GM19025 (cell line): ENCODE results near the gene VAMP4.
"Not testable (repeated sequence)": the region's sequence is repeated elsewhere in the genome, so short reads cannot be mapped to it uniquely, and the experiment has no call there.

Experiments used
- ATAC-seq: cut with Tn5 transposase; IDR thresholded peaks from one replicate; pipeline ENCODE4 v1.9.1; 2021; ENCODE audit warnings: mild to moderate bottlenecking, low read depth, moderate library complexity; ENCODE audit not compliant: unreplicated experiment

VAMP4 gene

DNA sequence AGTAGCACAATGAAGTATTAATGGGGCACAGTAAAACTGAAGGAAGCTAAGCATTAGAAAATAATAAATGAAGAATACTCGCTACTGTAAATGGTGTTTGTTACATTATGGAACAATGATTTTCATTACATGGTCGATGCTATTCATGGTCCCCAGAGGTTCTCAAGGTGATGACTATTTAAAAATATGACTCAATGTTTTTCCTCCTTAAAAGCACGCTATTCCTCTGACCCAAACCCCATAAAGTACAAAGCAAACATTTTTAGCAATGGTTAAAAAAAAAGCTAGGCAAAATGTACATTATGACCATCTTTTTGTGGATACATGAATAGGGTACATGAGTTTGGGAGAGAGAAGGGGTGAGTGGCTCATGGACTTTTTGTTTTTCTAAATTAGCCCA, 34.3 kb downstream of the VAMP4 start:
- no peak for ATAC-seq

DNA sequence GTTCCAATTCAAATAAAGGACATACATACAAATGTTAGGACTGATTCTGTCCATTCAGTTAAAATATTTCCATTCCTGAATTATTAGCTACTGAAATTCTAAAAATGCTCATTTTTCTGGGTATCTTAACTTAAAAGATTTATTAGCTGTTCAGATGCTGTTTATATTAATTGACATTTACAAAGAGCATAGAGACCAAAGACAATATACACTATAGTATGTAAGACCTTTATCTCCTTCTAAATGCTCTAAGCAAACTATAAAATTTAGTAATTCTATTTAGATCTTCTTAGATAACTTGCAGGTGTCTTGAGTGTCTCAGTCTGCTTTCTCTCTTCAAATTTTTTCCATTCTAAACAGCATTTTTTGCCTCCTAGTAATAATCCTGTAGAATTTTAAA, 39.3 kb downstream of the VAMP4 start:
- ATAC-seq = no peak

DNA sequence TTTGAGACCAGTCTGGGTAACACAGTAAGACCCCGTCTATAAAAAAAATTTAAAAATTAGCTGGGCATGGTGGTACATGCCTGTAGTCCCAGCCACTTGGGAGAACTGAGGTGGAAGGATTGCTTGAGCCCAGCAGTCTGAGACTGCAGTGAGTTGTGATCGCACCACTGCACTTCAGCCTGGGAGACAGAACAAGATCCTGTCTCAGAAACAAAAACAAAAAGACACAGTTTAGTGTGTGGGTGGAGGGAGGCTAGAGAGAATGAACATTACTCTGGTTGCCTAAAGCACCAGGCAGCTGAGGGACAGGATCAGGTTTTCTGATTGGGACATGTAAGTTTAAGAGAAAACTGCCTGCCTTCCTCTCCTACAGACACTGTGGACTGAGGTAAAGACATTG, 42.3 kb downstream of the VAMP4 start:
- no peak for ATAC-seq

DNA sequence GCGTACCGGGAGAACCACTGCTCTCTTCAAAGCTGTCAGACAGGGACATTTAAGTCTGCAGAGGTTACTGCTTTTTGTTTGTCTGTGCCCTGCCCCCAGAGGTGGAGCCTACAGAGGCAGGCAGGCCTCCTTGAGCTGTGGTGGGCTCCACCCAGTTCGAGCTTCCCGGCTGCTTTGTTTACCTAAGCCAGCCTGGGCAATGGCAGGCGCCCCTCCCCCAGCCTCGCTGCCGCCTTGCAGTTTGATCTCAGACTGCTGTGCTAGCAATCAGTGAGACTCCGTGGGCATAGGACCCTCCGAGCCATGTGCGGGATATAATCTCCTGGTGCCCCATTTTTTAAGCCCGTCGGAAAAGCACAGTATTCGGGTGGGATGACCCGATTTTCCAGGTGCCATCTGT, 46.1 kb downstream of the VAMP4 start:
- ATAC-seq = not testable (repeated sequence)

DNA sequence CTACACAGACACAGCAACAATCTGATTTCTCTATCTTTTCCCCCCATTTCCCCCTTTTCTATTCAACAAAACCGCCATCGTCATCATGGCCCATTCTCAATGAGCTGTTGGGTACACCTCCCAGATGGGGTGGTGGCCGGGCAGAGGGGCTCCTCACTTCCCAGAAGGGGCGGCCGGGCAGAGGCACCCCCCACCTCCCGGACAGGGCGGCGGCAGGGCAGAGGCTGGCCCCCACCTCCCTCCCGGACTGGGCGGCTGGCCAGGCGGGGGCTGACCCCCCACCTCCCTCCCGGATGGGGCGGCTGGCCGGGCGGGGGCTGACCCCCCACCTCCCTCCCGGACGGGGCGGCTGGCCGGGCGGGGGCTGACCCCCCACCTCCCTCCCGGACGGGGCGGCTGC, 48.3 kb downstream of the VAMP4 start:
- ATAC-seq = not testable (repeated sequence)

DNA sequence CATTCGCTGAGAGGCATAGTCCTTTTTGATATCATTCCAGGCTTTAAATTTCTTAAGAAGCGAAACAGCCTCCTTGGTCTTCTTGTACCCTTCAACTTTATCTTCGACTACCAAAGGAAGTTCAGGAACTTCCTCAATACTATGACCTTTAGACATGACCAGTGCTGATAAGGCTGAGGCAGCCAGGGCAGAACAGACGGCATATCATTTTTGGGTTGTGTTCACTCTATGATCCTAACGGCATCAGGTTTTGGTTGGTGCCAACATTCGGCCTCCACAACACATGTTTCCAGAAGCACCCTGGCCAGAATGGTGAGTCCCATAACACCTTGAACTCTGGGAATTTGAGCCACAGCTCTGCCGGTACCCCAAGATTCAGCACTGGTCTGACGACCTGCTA, 58.0 kb downstream of the VAMP4 start:
- no peak for ATAC-seq

DNA sequence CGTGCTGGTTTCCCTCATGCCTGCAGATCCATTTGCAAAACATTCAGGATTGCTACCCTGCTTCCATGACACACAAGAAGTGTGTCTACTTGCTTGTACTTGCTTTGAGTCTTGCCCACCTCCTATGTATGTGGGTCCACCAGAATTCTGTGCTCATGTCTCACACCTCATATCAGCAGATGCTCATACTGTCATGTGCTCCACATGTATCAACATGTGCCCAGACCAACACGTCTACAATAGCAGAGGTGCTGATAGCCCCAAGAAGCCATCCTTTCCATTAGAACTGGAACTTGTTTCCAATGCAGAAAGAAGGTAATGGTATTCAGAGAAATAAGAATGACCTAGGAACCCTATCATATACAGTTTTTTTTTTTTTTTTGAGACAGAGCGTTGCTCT, 61.5 kb downstream of the VAMP4 start:
- no peak for ATAC-seq

DNA sequence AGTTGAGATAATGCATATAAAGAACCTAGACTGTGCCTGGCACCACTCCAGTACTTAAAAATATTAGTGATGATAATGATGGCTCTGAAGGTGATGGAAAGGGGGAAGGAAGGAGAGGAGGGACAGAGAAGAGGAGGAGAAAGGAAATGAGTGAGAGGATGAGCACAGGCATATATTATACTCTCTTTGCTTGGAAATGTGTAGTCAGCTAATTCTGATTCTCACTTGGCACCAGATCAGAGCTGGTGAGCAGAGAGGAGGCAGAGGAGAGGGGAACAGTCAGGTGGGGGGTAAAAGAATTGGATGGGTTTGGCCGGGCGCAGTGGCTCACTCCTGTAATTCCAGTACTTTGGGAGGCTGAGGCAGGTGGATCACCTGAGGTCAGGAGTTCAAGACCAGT, 65.0 kb downstream of the VAMP4 start:
- no peak for ATAC-seq

DNA sequence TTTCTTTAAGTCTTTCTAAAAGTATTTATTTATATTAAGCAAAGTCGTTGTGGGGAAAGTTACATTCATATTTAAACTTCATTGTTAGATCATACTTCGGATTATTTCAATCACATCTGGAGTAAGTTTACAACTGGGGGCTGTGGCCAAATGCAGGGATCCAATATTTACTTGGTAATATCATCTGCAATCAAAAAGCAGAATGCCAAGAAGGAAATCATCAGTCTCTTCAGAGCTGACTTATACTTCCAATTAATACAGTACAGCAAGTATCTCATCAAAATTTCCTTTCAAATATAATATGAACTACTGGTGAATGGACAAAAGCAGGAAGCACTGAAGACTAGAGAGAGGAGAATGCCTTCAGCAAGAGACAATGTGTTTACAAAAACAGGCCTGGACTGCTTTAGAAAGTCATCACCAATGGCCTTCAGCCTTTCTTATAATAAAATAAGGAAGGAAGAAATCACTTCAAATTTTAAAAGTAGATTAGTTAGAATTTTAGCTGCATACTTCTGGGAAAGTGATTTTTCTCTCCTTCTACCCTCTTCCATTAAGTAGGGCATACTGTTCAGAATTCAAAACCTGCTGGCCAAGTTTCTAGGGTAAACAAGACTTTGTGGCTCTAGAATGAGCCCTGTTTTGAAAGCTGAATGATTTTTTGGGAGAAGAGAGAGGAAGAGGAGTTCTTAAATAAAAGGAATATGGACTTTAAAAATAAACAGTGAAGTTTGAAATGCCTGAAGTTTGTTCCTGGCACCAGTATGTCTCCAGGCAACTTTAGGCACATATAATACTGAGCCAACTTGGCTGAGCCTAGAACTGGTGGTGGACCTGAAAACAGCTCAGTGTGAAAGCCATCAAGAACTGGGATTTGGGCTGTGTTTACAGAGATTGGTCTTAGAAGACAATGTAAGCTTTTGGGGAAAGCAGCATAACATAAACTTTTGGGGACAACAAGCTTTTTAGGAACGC, 67.1 kb downstream of the VAMP4 start:
- no peak for ATAC-seq

DNA sequence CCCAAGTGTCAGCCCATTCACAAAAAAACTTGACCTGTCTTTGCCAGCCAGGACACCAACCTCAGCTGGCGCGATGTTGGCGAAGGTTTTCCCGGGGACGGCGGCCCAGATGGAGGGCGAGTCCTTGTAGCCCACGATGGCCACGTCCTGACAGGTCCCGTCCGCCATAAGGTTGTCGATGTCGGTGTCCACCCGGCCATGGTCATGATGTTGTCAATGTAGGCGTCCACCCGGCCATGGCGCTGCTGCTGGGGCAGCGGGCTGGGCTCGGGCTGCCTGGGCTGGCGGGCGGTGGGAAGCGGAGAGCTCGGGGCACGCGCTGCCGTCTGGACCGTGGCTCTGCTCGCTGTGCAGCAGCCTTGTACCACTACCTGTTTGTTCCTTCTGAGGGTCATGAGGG, 71.1 kb downstream of the VAMP4 start:
- ATAC-seq = no peak

DNA sequence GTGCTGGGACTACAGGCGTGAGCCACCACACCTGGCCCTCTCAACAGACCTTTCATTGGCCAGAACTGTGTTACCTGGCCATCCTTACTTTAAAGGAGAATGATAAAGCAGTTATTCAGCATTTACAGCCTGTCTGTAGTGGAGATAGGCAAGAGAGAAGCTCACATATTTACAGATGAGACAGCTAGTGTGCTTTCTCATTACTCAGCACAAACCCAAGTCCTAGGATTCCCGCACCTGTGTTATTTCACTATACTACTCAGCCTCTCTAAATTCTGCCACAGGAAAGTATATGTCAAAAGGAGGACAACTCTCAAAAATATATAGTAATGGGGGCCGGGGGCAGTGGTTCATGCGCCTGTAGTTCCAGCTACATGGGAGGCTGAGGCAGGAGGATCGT, 73.5 kb downstream of the VAMP4 start:
- ATAC-seq = no peak

DNA sequence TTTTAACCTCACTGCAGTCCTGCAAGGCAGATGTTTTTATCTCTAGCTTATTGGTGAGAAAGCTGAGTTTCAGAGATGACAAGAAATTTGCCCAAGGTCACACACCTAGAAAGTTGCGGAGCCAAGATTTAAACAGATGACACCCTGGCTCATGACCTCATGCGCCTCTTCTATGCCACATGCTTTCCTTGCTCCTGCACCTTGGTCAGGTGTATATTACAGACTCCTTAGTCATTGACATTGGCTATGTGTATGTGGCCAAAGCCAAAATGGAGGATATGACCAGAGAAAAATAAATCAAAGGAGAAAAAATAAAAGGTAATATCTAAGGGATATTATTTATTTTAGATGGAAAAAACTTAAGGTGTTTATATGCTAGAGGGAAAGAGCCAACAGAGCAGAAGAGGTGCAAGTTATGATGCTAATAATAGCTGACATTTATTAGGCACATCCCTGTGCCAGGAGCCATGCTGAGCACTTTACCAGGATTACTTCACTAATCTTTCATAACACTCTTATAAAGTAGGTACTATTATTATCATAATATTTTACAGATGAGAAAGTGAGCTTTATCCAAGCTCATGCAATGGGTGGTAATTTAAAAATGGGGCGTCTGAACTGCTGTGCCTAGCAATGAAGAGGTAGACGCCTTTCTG, 75.6 kb downstream of the VAMP4 start:
- no peak for ATAC-seq

DNA sequence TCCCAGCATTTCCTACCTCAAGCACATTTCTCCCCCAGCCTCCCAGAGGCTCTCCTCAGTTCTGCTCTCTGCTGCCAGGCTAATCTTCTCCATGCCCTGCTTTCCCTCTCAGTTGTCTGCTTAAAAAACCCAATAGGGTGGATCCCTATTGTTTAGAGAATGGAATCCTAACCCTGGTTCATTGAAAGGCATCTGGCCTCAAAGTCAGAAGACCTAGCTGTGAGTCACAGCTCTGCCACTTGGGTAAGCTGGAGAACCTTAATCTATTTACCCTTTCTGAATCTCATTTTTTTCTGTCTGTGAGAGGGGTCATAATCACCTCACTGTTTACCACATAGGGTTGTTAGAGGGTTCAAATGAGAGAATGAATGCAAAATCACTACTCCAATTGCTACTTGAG, 76.9 kb downstream of the VAMP4 start:
- no peak for ATAC-seq

DNA sequence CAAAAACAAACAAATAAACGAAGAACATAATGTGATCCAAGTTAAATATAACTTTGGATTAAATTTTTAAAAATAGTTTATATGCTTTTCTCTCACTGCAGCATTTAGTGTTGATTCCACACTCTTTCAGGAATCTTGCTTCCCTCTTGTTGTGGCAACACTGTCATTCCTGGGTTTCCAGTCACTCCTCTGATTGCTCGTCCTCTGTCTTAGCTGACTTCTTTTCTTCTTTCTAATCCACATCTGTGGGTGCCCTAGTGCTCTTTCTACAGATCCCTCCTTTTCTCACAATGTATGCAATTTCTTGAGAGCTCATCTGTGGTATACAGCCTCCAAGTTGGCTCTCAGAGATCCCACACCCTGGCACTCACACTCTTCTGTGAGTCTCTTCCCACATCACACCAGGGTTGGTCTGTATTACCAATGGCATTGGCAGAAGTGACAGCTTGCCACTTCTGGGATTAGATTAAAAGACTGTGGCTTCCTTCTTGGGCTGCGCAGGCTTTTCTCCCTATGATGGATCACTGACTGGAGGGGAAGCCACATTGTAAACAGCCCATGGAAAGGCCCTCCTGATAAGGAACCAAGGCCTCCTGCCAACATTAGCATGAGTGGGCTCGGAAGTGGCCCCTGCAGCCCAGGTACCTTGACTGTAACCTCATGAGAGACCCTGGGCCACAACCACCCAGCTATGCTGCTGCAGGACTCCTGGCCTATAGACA, 77.8 kb downstream of the VAMP4 start:
- no peak for ATAC-seq

DNA sequence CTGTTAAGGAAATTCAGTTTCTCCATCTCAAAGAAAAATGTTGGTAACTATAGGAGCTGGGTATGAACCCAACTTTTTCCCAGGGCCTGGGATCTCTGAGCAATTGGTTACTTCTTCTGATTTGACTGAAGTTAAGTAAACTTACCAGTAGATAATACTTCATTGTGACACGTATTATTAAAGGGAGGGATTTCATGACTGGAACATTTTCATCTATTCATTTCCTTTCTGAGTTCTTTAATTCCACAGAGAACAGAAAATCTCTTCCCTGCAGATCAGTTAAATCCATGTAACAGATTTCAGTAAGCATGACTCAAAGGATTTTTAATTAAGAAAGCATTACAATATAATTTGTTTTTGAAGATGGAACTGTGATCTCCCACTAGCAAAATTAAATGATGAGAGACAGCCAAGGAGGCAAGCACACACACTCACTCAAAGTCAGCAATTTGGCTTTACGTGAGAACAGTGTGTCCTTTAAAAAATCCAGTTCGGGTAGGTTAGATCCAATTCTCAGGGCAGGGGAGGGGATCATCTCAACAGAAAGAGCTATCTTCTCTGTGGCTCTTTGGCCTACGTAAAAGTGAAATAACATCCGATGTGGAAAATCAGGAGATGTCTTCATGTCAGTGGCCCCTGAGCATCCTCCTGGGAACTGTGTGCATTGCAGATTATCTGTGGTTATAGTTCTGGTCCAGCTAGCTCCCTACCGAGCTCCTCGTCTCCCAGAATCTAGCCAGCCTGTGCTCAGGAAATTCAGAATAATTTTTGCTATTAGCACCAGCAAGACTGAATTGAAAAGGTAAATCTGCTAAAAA, 78.6 kb downstream of the VAMP4 start:
- ATAC-seq = no peak

DNA sequence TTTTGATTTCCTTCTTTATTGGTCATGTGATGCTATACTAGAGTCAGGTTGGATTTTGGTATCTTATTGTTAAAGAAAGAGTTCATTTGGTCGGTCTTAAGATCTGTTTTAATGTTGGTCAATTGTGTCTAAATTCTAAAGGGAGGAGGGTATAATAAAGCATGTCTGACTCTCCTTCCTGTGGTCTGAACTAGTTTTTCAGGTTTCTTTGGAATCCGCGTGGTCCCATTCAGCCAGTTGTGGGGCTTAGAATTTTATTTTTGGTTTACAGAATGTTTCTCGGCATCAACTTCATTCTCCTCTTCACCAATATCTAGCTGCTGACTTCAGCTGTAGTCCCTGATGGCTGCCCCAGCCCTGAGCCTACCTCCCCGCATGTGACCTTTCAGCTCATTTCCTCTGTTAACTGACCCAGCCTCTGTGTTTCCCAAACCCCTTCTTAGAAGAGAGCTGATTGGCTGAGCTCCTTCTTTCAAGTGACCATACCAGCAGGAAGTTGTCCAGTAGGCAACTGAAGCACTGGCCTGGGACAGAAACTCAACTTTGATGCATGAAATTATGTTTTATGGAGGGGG, 80.7 kb downstream of the VAMP4 start:
- no peak for ATAC-seq

DNA sequence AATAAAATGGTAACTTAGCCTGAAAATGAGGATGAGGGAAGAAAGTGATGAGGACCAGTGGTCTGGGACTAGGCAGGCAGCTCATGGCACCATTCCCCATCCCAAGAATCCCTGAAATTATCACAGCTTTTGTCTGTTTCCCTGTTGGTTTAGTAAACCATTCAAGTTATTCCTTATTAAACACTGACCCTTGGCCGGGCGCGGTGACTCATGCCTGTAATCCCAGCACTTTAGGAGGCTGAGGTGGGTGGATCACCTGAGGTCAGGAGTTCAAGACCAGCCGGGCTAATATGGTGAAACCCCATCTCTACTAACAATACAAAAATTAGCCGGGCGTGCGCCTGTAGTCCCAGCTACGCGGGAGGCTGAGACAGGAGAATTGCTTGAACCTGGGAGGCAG, 85.7 kb downstream of the VAMP4 start:
- ATAC-seq = not testable (repeated sequence)

DNA sequence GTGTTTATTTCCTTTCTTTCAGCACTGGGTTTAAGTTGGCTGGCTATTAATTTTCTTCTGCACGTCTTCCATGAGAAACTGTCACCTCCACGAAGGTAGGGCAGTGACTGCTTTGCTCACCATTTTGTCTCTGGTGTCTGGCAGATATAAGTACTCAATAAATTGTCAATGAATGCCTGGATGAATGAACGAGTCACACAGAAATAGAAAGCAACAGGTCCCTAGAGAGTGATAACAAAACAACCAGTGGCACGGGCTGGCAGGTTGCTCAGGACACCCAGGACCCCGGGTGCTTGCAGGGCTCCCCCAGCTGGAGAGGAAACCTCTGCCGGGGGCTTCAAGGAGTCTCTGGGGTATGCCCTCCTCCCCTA, 86.1 kb downstream of the VAMP4 start:
- no peak for ATAC-seq

DNA sequence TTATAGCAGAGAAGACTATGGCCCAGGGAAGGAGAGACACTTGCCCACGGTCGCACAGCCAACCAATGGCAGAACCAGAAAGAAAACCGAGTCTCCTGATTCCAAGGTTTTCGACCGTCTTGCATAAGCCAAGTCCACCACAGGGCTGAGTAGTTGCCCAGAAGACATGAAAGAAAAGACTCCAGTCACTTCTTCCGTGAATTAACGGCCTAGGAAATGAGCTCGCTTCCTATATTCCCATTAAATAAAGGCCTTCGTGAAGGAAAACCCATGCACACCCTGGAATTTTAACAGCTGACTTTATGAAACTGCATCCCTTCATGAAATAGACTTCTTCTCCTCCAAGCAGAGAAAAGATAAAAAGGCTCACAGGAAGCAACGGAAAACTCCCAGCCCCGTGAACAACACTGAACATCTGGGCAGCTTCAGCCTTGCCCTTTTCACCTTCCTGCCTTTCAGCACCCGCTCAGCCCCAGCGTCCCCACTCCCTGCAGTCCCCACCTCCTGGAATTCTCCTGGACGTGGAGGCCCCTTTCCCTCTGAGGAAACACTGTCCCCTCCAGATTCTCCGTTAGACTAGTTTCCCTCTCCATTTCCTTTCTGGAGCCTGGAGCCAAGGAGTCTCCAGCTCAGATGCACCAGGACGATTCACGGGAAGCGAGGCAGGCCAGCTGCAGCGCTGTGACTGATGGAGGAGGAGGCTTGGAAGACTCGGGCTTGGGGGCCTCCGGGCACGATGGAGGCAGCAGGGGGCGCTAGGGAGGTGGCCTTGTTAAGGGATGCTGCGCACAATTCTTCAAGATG, 86.7 kb downstream of the VAMP4 start:
- ATAC-seq = no peak
